HG03196 (cell line): ENCODE results near the gene NUTF2.

Experiments used
- ATAC-seq: cut with Tn5 transposase; IDR thresholded peaks from one replicate; pipeline ENCODE4 v1.9.1; 2021; ENCODE audit not compliant: unreplicated experiment

NUTF2 gene

DNA sequence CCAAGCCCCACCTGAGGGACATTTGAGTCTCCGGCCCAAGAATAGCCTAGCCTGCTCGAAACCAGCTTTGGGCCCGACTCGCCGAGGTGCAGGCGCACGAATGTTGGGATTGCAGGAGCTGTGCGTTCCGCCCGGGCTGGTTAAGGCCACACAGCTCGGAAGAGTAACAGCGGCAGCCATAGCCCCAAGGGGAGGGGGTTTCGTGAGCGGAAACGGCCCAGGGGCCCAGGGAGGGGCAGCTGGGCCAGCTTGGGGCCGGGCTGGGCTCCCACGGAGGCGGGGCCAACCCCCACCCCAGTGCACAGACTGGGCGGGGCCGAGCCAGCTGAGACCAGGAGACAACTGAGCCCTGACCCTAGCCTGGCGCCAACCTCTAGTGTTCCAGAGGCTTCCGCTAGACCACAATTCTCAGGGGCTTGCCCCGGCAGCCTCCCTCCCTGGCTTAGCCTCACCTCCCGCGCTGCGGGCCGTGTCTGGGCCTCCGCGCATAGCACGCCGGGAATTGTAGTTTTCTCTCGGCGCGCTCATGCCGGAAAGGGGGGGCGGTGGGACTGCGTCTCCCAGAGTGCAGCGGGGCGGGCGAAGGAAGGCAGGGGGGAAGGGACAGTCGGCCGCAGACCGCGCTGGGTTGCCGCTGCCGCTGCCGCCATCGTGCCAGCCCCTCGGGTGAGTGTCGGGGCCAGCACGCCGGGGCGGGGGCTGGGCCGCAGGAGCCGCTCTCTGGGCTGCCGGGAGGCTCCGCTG is at the start of gene NUTF2:
NUTF2 (plus strand) TSS at position 614 of the 744 bp plus-strand sequence. CDS start 18,198 bp downstream, outside the sequence.
- ATAC-seq: peak; percentile 44

DNA sequence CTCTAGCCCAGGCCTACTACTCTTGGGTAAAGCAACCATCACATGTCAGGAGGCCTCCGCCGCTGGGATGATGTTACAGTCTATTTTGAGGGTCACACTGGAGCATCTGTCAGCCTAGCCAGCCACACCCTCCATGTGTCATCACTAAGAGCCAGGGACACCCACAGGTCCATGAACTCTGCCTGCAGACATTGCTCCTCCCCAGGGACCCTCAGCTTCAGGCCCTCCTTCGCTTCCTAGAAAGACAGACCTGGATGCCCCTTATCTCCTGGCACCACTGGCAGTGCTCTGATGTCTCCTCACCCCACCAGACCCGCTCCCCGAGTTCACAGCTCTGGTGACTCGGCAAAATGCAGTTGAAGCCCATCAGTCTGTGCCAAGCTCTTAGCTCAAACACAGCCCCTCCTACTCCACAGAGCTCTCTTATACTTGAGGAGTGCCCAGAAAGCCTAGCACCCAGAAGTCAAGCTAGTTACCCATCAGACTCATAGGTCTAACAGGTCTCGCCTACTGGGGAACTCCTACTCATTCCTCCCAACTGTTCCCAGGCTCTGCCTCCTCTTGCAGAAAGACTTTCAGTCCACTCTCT is 46.3 kb upstream of the NUTF2 start:
- ATAC-seq: no peak

DNA sequence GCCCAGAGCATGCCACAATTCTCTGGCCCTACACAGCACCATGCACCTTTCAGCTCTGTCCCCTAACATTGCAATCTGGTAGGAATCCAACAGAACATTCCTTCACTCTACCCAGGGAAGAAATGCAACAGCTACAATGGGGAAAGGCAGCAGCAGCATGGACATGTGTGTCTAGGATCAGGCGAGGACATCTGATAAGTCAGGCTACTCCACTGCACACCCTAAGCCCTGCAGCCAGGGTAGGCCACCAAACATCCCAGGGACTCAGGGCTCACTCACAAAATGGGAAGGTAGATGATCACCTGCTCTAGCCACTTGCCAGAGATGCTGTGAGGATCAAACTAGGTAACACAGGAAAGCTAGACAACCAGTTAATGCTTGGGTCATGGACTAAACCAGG is 45.5 kb upstream of the NUTF2 start:
- ATAC-seq: no peak

DNA sequence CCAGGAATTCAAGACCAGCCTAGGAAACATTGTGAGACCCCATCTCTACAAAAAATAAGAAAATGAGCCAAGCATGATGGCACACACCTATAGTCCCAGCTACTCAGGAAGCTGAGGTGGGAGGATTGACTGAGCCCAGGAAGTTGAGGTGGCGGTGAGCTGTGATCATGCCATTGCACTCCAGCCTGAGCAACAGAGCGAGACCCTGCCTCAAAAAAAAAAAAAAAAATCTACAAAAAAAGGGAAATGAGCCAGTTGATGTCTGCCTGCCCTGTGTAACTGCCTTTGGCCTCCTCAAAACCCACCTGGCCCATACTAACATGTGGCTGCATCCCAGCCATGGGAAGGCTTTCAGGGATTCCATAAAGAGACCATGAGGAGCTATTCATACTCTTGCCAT is 44.9 kb upstream of the NUTF2 start:
- ATAC-seq: no peak

GRCh38 chr16:67803894-67804293 is 42.8 kb upstream of the NUTF2 start:
- ATAC-seq: no peak

DNA sequence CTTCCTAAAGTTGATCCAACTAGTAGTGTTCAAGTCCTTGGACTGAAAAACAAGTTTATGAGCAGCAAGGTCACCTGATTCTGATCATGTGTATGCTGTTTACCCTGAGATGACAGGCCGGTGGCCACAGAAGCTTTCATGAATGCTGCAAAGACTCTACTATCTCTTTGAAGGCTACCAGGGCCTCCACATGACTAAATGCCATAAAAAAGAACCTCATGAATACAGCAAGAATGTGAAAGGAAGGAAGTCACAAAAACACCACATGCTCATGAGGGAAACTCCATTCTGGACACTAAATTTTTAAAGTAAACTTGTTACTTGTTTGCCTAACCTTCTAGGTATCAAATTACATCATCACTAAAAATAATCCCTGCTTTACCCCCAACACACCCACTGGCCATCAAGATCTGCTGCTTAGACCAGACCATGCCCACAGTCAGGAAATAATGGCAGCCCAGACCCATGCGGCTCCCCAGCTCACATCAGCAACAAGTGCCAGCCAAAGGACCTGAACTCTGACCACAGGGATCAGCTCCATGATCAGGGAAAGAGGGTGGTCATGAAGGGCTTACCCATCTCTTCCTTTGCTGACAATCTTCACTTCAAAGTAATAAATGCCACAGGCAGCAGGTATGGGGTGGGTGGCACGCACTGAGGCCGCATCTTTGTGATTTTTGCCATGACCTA is 41.7 kb upstream of the NUTF2 start:
- no peak for ATAC-seq

- peak; percentile 1 for ATAC-seq
Measured at GRCh38 chr16:67805718-67806427, 40.9 kb upstream of the NUTF2 start.

DNA sequence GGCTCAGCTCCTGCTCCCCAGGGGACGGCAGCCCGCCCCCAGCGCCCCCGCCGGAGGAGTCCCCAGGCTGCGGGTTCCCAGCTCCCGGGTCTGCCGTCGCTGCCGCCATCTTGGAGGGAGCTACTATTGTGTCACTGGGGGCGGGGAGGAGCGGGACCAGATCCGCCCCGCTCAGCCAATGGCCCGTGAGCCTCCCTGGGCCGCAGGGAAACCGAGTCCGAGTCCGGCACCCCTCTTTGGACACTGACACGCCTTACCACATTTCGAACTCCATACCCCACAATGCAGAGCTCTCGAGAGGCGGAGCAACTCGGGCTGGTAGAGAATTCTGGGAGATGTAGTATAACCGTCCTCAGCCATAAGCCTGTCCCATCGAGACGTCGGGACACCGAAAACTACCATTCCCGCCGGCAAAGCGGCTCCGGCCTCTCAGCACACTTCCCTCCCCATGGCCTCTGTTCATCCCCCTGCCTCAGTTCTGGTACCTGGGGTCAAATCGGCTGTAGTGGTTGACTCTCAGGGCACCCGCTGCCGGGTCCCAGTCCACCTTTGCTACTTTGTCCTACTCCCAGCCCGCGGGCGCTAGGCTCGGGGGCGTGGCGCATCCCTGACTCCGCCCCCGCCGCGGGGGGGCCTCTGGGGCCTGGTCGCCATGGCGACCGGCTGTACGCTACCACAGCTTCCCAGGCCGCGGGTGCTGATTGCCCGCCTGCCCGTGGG is 40.1 kb upstream of the NUTF2 start, which contains the start of the genes RANBP10 and TSNAXIP1:
RANBP10 (minus strand) TSS at position 133 of the 720 bp plus-strand sequence; CDS start at position 109, 24 bp downstream.
TSNAXIP1 (plus strand) TSS at position 462 of the 720 bp plus-strand sequence. CDS start 261 bp downstream, outside the sequence.
- ATAC-seq: peak; percentile 88

GRCh38 chr16:67807148-67807682 is 39.5 kb upstream of the NUTF2 start:
- no peak for ATAC-seq

DNA sequence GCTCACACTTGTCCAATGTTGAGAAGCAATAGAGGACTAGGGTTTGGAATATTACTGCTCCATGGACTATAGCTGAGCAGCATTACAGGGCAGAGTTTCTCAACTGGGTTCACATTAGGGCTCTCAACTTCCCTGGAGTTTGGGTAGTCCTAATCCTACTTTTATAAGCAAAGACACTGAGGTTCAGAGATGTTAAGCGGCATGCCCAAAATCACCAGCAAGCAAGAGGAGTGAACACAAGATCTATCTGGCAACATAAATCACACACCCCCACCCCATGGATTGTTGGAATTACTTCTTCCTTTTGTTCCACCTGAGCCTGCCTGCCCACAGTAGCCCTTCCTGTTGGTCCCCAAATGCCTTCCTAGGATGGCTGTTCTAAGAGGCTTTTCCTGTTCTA is 34.8 kb upstream of the NUTF2 start:
- no peak for ATAC-seq

- ATAC-seq: no peak
Measured at GRCh38 chr16:67814567-67814966, 32.2 kb upstream of the NUTF2 start.

GRCh38 chr16:67820608-67821259 is 26.0 kb upstream of the NUTF2 start:
- ATAC-seq: no peak

- no peak for ATAC-seq
Measured at GRCh38 chr16:67822511-67822910, 24.2 kb upstream of the NUTF2 start.

GRCh38 chr16:67825119-67825518 is 21.6 kb upstream of the NUTF2 start:
- ATAC-seq: no peak

- ATAC-seq: no peak
Measured at GRCh38 chr16:67825906-67826305, 20.8 kb upstream of the NUTF2 start.

- ATAC-seq: no peak
Measured at GRCh38 chr16:67828651-67829050, 18.1 kb upstream of the NUTF2 start.

GRCh38 chr16:67833030-67833414 is 13.7 kb upstream of the NUTF2 start:
- ATAC-seq: no peak

- peak; percentile 93 for ATAC-seq
Measured at GRCh38 chr16:67833415-67834241, 13.1 kb upstream of the NUTF2 start.

GRCh38 chr16:67834242-67834614 is 12.5 kb upstream of the NUTF2 start:
- no peak for ATAC-seq
